GM21825 (cell line): Measurements from ENCODE around the gene PGM5.

ENCODE experiments used
- ATAC-seq: cut with Tn5 transposase; IDR thresholded peaks from one replicate; pipeline ENCODE4 v1.9.1; 2021; ENCODE audit warnings: mild to moderate bottlenecking, moderate library complexity; ENCODE audit not compliant: unreplicated experiment

The PGM5 gene

DNA sequence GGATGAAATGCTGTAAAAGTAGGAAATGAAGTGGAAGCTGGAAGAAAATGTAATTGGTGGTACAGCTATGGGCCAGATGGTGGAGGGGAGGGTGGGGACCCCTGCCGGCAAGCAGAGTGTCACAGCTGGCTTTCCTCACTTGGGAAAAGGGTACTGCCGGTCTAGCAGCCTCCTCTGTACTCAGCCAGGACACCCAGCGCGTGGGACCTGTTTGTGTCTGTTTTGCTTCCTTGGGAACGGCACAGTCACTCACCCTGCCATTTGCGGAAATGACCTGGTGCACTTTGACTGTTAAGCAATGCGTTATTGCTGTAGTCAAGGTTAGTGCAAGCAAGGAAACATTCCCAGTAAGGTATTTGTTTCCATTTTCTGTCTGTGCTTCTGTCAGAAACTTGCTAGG lies 174.2 kb downstream of the PGM5 start:
- ATAC-seq: no peak

DNA sequence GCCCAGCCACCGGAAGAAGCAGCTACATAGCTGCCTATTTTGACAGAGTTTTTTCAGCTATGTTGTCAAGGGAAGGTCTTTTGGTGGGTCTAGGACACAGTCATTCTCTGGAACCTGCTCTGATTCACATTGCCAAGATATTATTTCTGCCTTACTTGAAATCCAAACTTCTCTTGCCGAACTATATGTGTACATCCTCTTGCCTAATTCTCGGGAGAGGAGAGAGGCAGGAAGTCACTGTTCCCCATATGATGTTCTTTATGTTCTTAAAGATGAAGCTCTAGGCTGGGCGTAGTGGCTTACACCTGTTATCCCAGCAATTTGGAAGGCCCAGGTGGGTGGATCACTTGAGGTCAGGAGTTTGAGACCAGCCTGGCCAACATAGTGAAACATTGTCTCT lies 175.7 kb downstream of the PGM5 start:
- ATAC-seq: no peak

DNA sequence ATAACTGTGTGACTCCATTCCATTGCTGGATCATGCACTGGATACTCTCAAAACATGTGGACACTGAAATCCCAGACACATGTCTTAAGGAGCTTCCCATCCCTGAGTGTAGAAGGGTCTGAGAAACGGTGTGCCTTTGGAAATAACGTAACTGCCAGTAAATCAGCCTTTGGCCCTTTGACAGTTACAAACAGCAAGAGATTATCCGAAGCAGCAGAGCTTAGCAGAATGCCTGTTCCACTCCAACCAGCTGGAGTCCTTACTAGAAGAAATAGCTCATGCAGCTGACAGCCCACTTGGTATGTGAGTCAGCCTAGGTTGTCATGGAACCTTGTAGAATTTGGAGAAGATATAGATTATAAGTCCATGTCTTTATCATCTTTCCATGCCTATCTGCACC lies 177.3 kb downstream of the PGM5 start:
- no peak for ATAC-seq

DNA sequence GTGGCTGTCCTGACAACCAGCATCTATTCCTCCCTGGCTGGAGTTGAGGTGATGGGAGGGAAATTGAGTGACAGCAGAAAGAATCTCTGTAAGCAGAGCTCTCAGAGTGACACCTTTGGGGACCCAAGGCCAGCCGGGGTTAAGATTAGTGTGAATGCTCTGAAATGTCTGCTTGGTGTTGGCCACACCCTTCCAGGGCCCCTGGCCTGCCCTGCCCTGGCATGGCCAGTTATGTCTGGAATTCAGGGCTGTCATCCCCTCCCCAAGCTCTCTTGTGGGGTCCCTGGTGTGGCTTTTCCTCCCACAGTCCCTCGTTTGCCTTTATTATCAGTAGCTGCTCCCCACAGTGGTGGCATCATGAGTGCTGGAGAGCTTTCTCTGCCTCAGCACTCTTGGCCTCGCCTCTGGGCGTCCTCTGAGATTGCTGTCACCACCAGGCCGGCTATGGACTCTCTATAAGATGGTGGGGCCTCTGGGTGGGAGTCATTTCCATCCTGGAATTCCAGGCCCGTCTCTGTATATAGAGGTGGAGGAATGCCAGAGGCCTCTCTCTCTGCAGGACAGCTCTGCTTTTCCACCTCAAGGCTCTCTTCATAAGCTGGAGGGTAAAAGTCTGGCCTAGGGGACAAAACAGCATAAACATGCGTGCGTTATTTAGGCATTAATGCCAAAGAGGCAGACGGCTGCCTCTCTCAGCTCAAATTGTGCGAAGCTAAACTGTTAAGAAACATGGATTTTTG lies 180.6 kb downstream of the PGM5 start:
- ATAC-seq: no peak

DNA sequence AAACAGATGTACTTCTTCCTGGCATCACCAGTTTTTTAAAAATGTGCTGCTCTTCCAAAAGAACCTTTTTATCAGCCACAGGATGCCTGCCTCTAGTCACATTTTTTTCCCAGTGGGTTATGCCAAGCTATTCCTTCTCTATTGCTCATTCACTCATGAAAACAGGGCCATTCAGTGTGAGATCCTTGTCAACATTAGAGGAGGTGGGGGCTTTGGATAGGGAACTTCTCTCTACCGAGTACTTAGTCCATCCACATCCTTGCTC lies 181.1 kb downstream of the PGM5 start:
- no peak for ATAC-seq

DNA sequence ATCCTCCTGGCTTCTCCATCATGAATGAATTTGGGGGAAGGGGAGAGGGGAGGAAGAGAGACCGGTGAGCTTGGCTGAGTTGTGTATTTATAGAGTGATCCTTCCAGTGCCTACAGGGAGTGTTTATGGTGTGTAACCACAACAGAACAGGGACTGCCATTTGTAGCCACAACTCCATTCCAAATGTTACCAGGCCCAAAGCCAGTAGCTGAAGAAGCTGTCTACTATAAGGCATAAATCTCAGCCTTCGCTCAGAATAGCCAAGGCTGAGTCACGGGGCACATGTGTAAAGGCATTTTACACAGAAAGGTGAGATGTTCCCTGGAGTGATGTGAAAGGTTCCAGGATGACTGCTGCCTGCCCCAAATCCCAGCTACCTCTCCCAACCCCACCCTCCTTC lies 181.8 kb downstream of the PGM5 start:
- ATAC-seq: no peak

DNA sequence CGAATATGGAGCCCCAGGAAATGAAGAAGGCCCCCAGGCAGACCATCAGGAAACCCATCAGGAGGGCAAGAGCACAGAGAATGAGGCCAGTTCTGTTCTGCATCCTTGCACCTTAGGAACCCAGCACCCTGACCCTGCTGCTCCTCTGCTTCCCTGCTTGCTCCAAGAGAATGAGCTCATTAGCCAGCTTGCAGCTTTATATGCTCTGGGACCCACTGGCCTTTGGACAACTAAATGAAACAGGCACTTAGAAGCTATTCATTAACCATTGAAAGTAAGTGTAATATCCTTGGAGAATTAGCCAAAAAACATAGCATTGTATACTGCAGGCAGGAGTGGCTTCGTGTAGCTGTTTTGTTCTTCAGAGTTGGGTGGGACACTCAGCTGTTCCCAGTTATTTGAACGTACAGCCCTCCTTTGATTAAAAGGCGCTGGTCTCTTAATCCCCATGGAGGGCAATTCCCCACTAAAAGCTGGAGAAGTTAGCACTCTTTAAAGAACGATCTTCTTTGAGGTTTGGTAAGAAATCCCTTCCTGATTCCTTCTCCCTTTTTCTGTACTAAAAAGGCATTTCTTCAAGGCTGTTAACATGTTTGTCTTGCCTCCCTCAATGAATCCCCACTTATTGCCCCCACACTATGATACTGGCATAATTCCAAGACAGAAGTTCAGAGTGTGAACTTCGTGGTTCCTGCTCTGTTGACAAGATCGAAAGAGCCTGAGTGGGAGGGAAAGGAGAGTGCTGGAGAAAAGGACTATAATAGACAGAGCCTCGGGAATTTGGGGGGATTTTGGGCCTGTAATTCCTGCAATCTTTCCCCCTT lies 184.5 kb downstream of the PGM5 start, which contains the start of gene TMEM252:
Gene TMEM252 (minus strand): TSS at position 172 of the 824 bp plus-strand sequence. CDS start 69 bp downstream, at position 103.
- no peak for ATAC-seq

DNA sequence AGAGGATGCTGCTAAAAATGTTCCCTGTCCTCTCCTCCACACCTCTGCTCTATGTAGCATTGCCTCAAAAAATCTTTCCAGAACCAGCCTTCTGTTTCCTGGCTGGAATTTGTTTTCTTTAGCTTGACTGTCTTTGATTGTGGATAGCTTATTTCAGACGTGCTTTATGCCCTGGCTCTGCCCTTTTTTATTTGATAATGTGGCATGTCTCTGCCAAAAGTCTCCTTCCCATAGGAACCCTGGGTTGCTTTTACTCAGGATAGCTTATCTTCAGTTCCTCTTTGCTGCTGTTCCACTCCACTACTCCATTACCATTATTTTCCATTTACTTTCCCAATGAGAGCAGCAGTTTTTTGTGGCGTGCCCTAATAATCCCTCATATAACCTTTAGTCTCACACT lies 185.2 kb downstream of the PGM5 start:
- no peak for ATAC-seq

DNA sequence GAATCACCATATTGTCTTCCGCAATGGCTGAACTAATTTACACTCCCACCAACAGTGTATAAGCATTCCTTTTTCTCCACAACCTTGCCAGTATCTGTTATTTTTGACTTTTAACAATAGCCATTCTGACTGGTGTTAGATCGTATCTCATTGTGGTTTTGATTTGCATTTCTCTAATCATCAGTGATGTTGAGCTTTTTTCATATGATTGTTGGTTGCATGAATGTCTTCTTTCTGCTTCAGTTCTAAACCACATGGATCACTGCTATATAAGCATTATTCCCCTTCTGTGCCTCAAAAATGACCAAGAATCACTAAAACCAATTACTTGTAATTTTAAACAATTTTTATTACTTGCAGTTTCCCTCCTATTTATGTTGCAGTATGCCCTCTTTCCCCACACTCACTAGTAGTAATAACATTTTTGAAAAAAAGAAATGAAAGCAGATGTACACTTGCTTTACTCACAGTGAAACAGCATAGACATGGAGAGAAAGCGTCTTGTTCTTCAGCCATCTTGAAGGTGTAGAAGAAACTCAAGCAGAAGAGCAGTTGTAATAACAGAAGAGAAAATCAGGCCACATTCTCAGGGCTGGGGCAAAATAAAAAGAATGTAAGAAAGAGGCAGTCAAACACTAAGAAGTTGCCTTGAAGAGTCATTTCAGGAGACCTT lies 188.8 kb downstream of the PGM5 start:
- peak; percentile 38 for ATAC-seq

DNA sequence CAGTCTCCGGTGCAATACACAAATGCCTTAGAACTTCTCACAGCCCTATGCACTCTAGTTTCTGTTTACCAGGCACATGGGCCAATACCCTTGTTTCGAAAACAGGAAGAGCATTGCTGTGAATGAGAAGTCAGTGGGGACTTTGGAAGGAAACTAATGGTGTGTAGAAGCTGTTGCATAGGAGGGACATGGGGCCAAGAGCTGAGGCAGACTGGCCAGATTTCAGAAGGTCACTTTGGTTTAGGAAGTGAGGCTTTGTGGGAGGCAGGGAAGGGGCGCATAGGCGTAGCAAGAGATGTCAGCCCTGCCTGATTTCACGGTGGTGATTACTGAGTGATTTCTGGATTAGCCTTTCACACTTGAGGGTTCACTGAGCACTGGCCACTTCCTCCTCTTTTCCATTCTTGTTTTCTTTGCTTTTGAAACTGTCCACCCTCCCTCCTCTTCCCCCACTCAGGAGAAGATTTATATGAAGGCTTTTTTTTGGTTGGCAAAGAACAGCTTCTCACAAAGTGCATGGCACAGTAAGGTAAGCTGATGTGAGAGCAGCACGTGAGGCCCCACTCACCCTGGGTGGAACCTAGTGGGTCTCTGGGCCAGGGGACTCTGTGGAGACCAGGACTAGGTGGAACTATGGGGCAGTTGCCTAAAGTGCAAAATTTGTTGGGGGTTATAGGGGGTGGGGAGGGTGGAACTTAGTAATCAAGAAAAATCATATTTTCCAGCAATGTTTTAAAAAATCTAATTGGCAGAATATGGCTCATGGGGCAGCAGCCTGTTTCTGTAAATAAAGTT lies 190.4 kb downstream of the PGM5 start:
- peak; percentile 86 for ATAC-seq

DNA sequence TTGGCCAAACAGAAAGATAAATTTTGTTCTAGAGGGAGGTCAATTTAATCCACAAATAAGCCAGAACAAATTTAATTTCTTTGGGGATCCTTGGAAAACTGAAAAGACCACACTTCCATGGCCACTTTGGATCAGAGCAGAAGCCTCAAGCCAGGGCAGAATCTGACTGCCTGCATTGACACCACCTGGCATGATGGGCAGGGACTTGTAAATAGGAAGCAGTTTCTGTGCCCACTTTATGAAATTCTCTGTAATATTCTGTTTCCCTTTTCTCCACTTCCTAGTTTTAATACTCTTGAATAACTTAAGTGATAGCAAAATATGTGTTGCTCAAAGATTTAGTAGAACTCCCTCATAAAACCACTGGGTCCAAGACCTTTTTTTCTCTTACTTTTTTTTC lies 191.0 kb downstream of the PGM5 start:
- ATAC-seq: no peak

DNA sequence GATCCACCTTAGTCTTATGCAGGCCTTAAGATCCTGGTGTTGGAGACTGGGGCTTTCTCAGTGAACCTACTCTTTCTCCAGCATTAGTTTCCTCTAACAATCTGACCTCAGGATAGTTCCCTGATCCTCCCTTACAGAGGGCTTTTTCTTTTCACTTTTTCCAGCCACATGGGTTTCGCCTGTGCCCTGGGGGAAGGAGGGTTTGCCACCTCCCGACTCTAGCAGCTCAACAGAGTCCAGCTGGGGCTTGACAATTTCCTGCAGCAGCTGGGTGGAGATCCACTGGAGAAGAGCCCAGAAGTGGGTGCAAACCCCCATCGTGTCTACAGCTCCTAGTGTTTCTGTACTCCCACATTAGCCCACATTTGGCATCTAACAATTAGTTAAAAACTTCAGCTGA lies 191.8 kb downstream of the PGM5 start:
- ATAC-seq: no peak

DNA sequence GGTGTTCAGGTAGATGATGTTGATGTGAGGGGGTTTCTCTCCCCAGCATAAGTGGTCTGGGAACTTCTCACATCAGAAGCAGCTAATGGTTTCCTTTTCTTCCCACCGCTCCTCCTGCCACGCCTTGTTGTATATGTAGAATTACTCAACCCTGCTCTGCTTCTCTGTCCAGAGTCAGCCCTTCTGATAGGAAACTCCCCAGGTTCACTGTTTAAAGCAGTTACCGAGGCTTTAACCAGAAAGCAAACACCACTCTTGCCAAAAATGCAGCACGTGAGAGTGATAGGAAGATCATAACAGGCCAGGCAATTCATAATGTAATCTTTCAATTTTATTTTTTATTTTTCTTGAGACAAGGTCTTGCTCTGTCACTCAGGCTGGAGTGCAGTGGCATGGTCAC lies 194.8 kb downstream of the PGM5 start:
- ATAC-seq: no peak

DNA sequence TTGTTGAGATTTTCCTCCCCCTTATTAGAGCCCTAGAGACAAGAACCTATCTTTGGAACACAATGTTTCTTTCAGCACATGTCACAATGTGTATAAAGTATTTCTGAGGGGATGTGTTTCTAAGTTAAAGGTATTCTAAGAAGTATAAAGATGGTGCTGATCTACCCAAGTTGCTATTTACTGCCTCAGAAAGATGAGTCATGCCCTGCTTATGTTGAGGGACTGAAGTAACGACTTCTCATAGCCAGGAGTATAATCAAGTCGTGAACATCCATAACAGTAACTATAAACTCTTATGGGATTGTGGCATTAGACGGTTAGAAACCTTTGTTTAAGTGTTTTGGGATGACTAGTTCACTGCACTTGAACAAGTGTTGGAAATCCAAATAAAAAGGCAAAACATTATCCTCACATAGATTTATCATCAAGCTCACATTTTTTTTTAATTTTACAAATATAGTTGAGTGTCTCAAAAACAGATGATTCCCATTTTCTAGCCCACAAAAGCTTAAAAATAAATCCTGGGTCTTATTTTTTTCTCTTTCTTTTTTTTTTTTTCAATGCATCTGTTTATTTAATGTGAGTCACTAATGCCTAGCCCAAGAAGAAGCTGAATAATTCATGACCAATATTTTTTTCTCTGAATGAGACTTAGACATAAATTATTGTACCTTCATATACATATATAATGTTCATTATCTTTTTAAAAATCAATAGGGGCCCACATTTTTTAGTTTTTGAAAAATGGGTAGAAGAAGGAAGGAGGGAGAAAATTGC lies 196.5 kb downstream of the PGM5 start:
- ATAC-seq: no peak

DNA sequence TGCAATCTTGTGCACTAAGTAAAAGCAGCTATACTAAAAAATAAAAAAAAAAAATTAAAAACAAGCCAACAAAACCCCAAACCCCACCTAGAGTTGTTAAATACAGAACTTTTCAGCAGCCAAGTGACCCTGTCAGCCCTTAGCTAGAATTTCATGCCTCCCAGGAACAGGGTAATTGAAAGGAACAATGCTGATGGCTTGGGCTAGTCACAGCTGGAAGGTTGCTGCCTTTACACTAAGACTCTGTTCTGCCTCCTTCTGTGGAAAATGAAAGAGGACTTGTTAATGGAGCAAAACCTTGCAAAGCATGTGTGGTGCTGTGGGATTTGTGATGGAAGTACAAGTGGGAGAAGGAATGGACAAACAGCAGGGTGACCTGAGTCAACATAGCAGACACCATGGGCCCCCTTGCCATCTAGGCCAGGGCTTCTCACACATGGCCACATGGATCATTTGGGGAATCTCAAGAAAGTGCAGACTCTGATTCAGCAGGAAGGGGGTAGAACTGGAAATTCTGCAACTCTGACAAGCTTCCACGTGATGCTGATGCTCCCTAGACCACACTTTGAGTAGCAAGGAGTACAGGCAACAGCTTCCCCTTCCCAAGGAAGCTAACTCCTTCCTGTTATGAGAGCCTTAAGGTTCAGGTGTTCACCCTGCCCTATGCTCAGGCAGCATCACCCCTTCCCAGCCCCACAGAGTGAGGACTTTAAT lies 199.2 kb downstream of the PGM5 start:
- ATAC-seq: no peak

DNA sequence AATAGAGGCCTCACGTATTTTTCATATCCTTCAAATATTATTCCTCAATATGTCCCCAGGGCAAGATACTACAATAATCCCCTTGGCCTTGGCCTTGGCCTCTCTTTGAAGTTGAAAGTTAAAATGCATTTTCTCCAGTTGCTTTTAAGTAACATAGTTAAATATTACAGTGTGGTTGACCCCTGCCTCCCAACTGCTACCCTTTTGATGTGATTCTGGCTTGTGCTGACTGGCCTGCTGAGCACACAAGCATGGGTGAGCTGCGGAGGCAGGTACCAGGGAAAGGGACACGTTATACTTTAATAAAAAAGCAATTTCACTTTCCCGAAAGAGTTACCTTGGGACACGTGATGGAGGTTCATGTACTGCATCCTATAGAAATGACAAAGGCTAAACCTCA lies 202.1 kb downstream of the PGM5 start:
- ATAC-seq: no peak

DNA sequence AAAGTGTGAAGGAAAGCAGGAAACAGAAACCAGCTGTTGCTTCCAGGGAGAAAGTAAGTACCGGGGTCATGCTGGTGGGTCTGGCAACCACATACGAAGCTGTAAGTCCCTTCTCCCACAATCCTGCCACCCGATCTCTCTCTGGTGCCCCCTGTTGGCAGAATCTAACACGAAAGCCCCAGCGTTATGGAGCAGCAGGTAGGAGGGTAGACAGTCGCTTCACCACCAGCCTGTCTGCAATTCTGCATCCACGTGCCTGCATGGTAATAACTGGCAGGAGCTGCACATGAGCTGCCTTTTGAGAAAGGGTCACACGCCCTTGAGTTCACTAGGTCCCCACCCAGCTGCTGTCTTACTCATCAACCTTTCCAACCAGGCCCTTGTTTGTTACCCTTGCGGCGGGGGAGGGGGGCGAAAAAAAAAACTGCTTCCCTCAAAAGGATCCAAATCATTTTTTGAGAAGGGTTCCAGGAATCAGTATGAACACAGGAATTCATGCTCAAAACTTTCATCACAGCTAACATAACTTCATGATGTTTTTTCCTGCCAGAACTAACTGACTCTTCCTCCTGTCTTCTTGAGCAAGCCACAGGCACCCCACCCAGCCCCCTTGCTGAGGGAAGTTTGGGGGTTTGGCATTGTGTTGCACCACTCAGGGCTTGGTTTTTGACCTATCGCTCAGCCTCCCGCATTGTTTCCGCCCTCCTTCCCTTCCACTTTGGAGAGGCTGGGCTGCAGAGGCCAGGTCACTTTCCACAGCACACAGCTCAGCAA lies 203.8 kb downstream of the PGM5 start:
- ATAC-seq: no peak

DNA sequence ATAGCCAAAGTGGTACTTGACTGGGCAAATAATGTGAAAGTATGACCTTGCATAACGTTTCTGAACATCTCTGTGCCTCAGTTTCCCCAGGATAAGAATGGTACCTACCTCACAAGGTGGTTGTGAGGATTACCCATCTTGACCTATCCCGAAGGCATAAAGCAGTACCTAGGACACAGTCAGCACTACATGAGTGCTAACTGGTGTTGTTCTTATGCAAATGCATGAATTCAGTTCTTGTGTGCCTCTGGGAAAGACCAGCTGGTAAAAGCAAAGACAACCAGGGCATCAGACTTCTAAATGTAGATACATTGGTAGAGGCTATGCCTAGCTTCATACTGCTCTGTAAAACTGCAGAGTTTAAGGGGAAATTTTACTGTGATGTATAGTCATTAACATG lies 206.1 kb downstream of the PGM5 start:
- no peak for ATAC-seq

DNA sequence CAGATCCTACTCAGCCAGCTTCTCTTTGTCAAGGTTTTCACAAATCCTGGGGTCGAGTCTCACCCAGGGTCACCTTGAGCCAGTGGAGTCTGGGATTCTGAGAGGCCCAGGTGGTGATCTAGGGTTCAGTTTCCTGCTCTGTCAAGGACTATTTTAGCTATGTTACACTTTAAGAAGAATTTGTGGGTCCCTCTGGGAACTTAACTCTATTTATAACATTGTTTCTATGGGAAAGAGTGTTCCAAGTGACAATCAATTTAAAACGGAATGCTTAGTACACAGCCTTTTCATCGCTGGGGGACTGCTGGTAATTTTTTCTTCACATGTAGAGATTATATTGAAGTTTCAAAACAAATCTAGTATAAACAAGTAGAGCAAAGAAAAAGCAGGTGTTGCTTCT lies 211.2 kb downstream of the PGM5 start:
- no peak for ATAC-seq
